ENCODE data around the gene POLA1. TPM values are rescaled to one million over a fixed set of nuclear protein-coding genes. Genes with fewer than 3 reads are reported as not detected.

POLA1 gene
- total and polyA plus RNA-seq, 12 donors = 2.2 to 11.0 (median 5.9) TPM

- 60 to 90% (median 75%) methylated on average over 9 of the region's 9 CpGs for WGBS, 4 donors
- intact Hi-C loops (cut with DNase I) = no loop called here
- no peak for DNase-seq
- H3K36me3 ChIP-seq (replicated peaks in 1 of 2) = no peaks in the 10 kb centered on the region
- no peak overlapping the region for H3K4me3 ChIP-seq
- H3K27ac ChIP-seq = no peak overlapping the region
- no peaks in the 10 kb centered on the region for H3K4me1 ChIP-seq (replicated peaks in 1 of 2)
- peaks cover 5% of the 10 kb centered on the region for H3K27me3 ChIP-seq
- no peaks in the 10 kb centered on the region for H3K9me3 ChIP-seq (replicated peaks in 1 of 3)
- no peak for TF ChIP-seq POLR2A (IDR thresholded peaks at IDR 0.05)
- no peak for TF ChIP-seq CTCF (IDR thresholded peaks at IDR 0.05)
Observed at GRCh38 chrX:24876530-24877287, 183.0 kb downstream of the POLA1 start.

GRCh38 chrX:24877288-24877664 lies 183.6 kb downstream of the POLA1 start:
- Histone ChIP-seq H3K9me3 (replicated peaks in 1 of 3) (no peaks in the 10 kb centered on the region), H3K4me1 (replicated peaks in 1 of 2) (no peaks in the 10 kb centered on the region), H3K36me3 (replicated peaks in 1 of 2) (no peaks in the 10 kb centered on the region), H3K4me3 (no peak overlapping the region), H3K27me3 (peaks cover 5% of the 10 kb centered on the region), H3K27ac (no peak overlapping the region)
- TF ChIP-seq POLR2A (IDR thresholded peaks at IDR 0.05) = no peak
- TF ChIP-seq CTCF (IDR thresholded peaks at IDR 0.05) = no peak
- no peak for DNase-seq
- intact Hi-C loops (cut with DNase I) = no loop called here
- WGBS, 4 donors = 71 to 100% (median 81%) methylated on average over 3 of the region's 3 CpGs

- Histone ChIP-seq H3K27me3 (peaks cover 5% of the 10 kb centered on the region), H3K27ac (no peak overlapping the region), H3K9me3 (replicated peaks in 1 of 3) (no peaks in the 10 kb centered on the region), H3K36me3 (replicated peaks in 1 of 2) (no peaks in the 10 kb centered on the region), H3K4me1 (replicated peaks in 1 of 2) (no peaks in the 10 kb centered on the region), H3K4me3 (no peak overlapping the region)
- DNase-seq = no peak
- 73 to 100% (median 83%) methylated on average over 4 of the region's 4 CpGs for WGBS, 4 donors
- TF ChIP-seq CTCF (IDR thresholded peaks at IDR 0.05) = no peak
- no peak for TF ChIP-seq POLR2A (IDR thresholded peaks at IDR 0.05)
- intact Hi-C loops (cut with DNase I) = no loop called here
Observed at GRCh38 chrX:24877854-24878650, 184.3 kb downstream of the POLA1 start.

GRCh38 chrX:24879679-24880078 lies 186.0 kb downstream of the POLA1 start:
- 52 to 97% (median 77%) methylated on average over 2 of the region's 2 CpGs for WGBS, 4 donors
- DNase-seq = no peak
- no peak for TF ChIP-seq CTCF (IDR thresholded peaks at IDR 0.05)
- no peak for TF ChIP-seq POLR2A (IDR thresholded peaks at IDR 0.05)

More at GRCh38 chrX:24879679-24880078, 186.0 kb downstream of the POLA1 start:
- Histone ChIP-seq H3K36me3 (replicated peaks in 1 of 2) (no peaks in the 10 kb centered on the region), H3K4me1 (replicated peaks in 1 of 2) (no peaks in the 10 kb centered on the region), H3K27ac (no peak overlapping the region), H3K9me3 (replicated peaks in 1 of 3) (no peaks in the 10 kb centered on the region), H3K27me3 (peaks cover 5% of the 10 kb centered on the region), H3K4me3 (no peak overlapping the region)
- intact Hi-C loops (cut with DNase I) = no loop called here

Data from adrenal gland (tissue), 12 donors.